H1 (cell line): ENCODE data around the gene SZT2. TPM values are rescaled to one million over a fixed set of nuclear protein-coding genes. Genes with fewer than 3 reads are reported as not detected.

Experiments
- CTCF ChIA-PET: fragments of 300-600 bp; sonication (Branson Sonifier 250); formaldehyde crosslinking; loops from one replicate; lab custom pipeline; 2021; ENCODE audit not compliant: partially characterized antibody; lab: Charles Lee
- POLR2A ChIA-PET: fragments of 300-600 bp; sonication (Branson Sonifier 250); formaldehyde crosslinking; loops from one replicate; lab custom pipeline; 2021; ENCODE audit warnings: inconsistent platforms; ENCODE audit not compliant: partially characterized antibody; lab: Charles Lee
- DNase-seq, 2 experiments: peaks; one replicate each; pipeline versions ENCODE4 v3.0.0 to v3.0.0-alpha.2; 2010 to 2022; ENCODE audit warnings: low spot score in 2 of 2, low read depth in 1 of 2, mixed read lengths in 1 of 2
- FAIRE-seq: peaks from 2 replicates; lab custom pipeline; 2011; peaks lifted over from hg19 to GRCh38; lab: Jason Lieb, UNC
- H2AFZ ChIP-seq: 2 replicates; pipeline ENCODE4 v1.8.1; 2012; ENCODE audit warnings: low read length, inconsistent platforms
- H2AK5ac ChIP-seq: 2 replicates; pipeline ENCODE4 v1.6.1; 2013; ENCODE audit warnings: low read depth, low read length
- H2BK120ac ChIP-seq: replicated peaks from 2 replicates; pipeline ENCODE3; 2013; ENCODE audit warnings: low read depth, low read length, inconsistent platforms
- H2BK12ac ChIP-seq: 2 replicates; pipeline ENCODE4 v1.6.1; 2013; ENCODE audit warnings: low read depth, low read length
- H2BK15ac ChIP-seq: 2 replicates; pipeline ENCODE4 v1.6.1; 2013; ENCODE audit warnings: low read length
- H2BK20ac ChIP-seq: 2 replicates; pipeline ENCODE4 v1.6.1; 2013; ENCODE audit warnings: low read length
- H2BK5ac ChIP-seq: 2 replicates; pipeline ENCODE4 v1.6.1; 2013; ENCODE audit warnings: low read depth, low read length
- H3K14ac ChIP-seq: 2 replicates; pipeline ENCODE4 v1.6.1; 2013; ENCODE audit warnings: inconsistent platforms; ENCODE audit not compliant: insufficient read length
- H3K18ac ChIP-seq: 2 replicates; pipeline ENCODE4 v1.6.1; 2013; ENCODE audit warnings: low read length; ENCODE audit errors: extremely low read depth
- H3K23ac ChIP-seq: 2 replicates; pipeline ENCODE4 v1.6.1; 2013; ENCODE audit warnings: inconsistent platforms; ENCODE audit not compliant: insufficient read length
- H3K23me2 ChIP-seq: 2 replicates; pipeline ENCODE4 v1.6.1; 2013; ENCODE audit warnings: low read depth, low read length
- H3K27ac ChIP-seq: 2 replicates; pipeline ENCODE4 v1.6.1; 2011; ENCODE audit warnings: low read depth, low read length, inconsistent platforms
- H3K27me3 ChIP-seq, 4 experiments: replicated peaks in 1 of 4; 1 replicate in 1 of 4; 2 replicates in 3 of 4; pipeline versions ENCODE4 v1.6.1 to v1.8.1; 2011 to 2013; ENCODE audit warnings: low read length in 3 of 4, mild to moderate bottlenecking in 3 of 4, inconsistent platforms in 2 of 4, mixed read lengths in 2 of 4, moderate library complexity in 1 of 4; ENCODE audit not compliant: control insufficient read depth in 3 of 4, insufficient read depth in 3 of 4; ENCODE audit errors: extremely low read depth in 1 of 4
- H3K36me3 ChIP-seq, 4 experiments: 2 replicates each; pipeline versions ENCODE4 v1.6.1 to v1.8.1; 2011 to 2013; ENCODE audit warnings: mild to moderate bottlenecking in 4 of 4, low read length in 3 of 4, moderate library complexity in 2 of 4, control low read depth in 1 of 4, inconsistent platforms in 1 of 4; ENCODE audit not compliant: insufficient read depth in 4 of 4, control insufficient read depth in 2 of 4
- H3K4ac ChIP-seq: replicated peaks from 2 replicates; pipeline ENCODE3; 2013; ENCODE audit warnings: low read length, low read depth, mixed read lengths, inconsistent platforms; ENCODE audit not compliant: insufficient read length
- H3K4me1 ChIP-seq, 4 experiments: replicated peaks in 1 of 4; 1 replicate in 1 of 4; 2 replicates in 3 of 4; pipeline versions ENCODE4 v1.6.1 to v1.8.1; 2011 to 2013; ENCODE audit warnings: low read length in 3 of 4, inconsistent platforms in 2 of 4, mixed read lengths in 1 of 4; ENCODE audit not compliant: insufficient read depth in 4 of 4, control insufficient read depth in 3 of 4
- H3K4me2 ChIP-seq, 2 experiments: 2 replicates each; pipeline versions ENCODE4 v1.6.1 to v1.8.1; 2011 to 2013; ENCODE audit warnings: low read depth in 2 of 2, low read length in 2 of 2, control low read depth in 1 of 2, inconsistent platforms in 1 of 2, mild to moderate bottlenecking in 1 of 2; ENCODE audit not compliant: insufficient read depth in 1 of 2
- H3K4me3 ChIP-seq, 4 experiments: fragments of 200-600, 300-600 bp in 1 of 4; sonication (generic), shearing (Covaris generic), sonication (Bioruptor Twin) in 1 of 4; 2 replicates each; pipeline versions ENCODE4 v1.5.1 to v1.8.1; 2011 to 2016; ENCODE audit warnings: low read length in 4 of 4, low read depth in 3 of 4, control low read depth in 2 of 4, inconsistent platforms in 2 of 4, mild to moderate bottlenecking in 2 of 4, mixed read lengths in 1 of 4, moderate library complexity in 1 of 4; ENCODE audit not compliant: insufficient read depth in 2 of 4; ENCODE audit errors: extremely low read depth in 1 of 4
- H3K56ac ChIP-seq: replicated peaks from 2 replicates; pipeline ENCODE3; 2013; ENCODE audit warnings: low read depth, mild to moderate bottlenecking, mixed read lengths, low read length, inconsistent platforms; ENCODE audit not compliant: insufficient read length
- H3K79me1 ChIP-seq: 2 replicates; pipeline ENCODE4 v1.6.1; 2013; ENCODE audit warnings: low read depth, low read length, control low read depth
- H3K79me2 ChIP-seq, 2 experiments: 2 replicates each; pipeline versions ENCODE4 v1.6.1 to v1.8.1; 2012 to 2013; ENCODE audit warnings: low read length in 2 of 2, mild to moderate bottlenecking in 2 of 2, inconsistent platforms in 1 of 2; ENCODE audit not compliant: insufficient read depth in 2 of 2, control insufficient read depth in 1 of 2
- H3K9ac ChIP-seq, 4 experiments: replicated peaks in 1 of 4; 1 replicate in 1 of 4; 2 replicates in 3 of 4; pipeline versions ENCODE4 v1.6.1 to v1.8.1; 2011 to 2013; ENCODE audit warnings: low read depth in 3 of 4, low read length in 3 of 4, control low read depth in 2 of 4, mild to moderate bottlenecking in 2 of 4, moderate library complexity in 2 of 4, inconsistent platforms in 1 of 4; ENCODE audit errors: extremely low read depth in 1 of 4
- H3K9me3 ChIP-seq, 2 experiments: 2 replicates each; pipeline versions ENCODE4 v1.6.1 to v1.8.1; 2012 to 2013; ENCODE audit warnings: mild to moderate bottlenecking in 2 of 2, moderate library complexity in 2 of 2, control low read depth in 1 of 2, inconsistent platforms in 1 of 2, low read depth in 1 of 2, low read length in 1 of 2, mixed read lengths in 1 of 2; ENCODE audit not compliant: insufficient read depth in 2 of 2
- H4K20me1 ChIP-seq, 2 experiments: replicated peaks in 1 of 2; 2 replicates each; pipeline versions ENCODE3 to v1.8.1; 2011 to 2013; ENCODE audit warnings: inconsistent platforms in 2 of 2, low read length in 2 of 2, mild to moderate bottlenecking in 1 of 2; ENCODE audit not compliant: insufficient read depth in 2 of 2, control insufficient read depth in 1 of 2
- H4K5ac ChIP-seq: 2 replicates; pipeline ENCODE4 v1.6.1; 2013; ENCODE audit warnings: low read length, low read depth, mixed read lengths, inconsistent platforms; ENCODE audit not compliant: insufficient read length
- H4K8ac ChIP-seq: 2 replicates; pipeline ENCODE4 v1.8.0; 2013; ENCODE audit warnings: mild to moderate bottlenecking, moderate library complexity, low read length, inconsistent platforms; ENCODE audit not compliant: insufficient read depth; ENCODE audit errors: extremely low read depth
- H4K91ac ChIP-seq: replicated peaks from 2 replicates; pipeline ENCODE3; 2013; ENCODE audit warnings: low read length, mixed read lengths, inconsistent platforms; ENCODE audit not compliant: insufficient read length
- CHD2 ChIP-seq: IDR thresholded peaks from 2 replicates; pipeline ENCODE4 v1.6.1; 2012; ENCODE audit warnings: low read length, improper control_type of control experiment
- POLR2AphosphoS5 ChIP-seq: IDR thresholded peaks from 2 replicates; pipeline ENCODE4 v1.6.1; 2011; ENCODE audit warnings: low read depth, low read length
- WGBS, 2 experiments: shearing (Covaris generic) in 1 of 2; methylation state at CpG; one replicate each; pipeline versions ENCODE4 v1.1.6 to v1.1.7; 2013 to 2015; ENCODE audit warnings: low lambda C conversion rate in 2 of 2, mixed read lengths in 2 of 2, inconsistent platforms in 1 of 2, low coverage in 1 of 2, missing lambda C conversion rate in 1 of 2; ENCODE audit not compliant: insufficient replicate concordance in 2 of 2, insufficient coverage in 1 of 2, insufficient read length in 1 of 2; ENCODE audit errors: extremely low coverage in 1 of 2, missing lambda C conversion rate in 1 of 2; 5-methylcytosine and 5-hydroxymethylcytosine counted together
- polyA plus RNA-seq, 7 experiments: library from polyadenylated mRNA; depleted of rRNA in 3 of 7; stranded (reverse) in 5 of 7; unstranded in 2 of 7; fragments of >200 nt in 5 of 7; fragments of 200-250 nt in 2 of 7; gene quantifications; 1 replicate in 5 of 7; 2 replicates in 1 of 7; 4 replicates in 1 of 7; pipeline versions ENCODE4 v1.2.1 to v1.2.3, GENCODE V29; 2011 to 2013; ENCODE audit warnings: missing spikeins in 2 of 7, mixed read lengths in 2 of 7
- total RNA-seq: library from RNA; stranded (reverse); fragmentation: NEBNext Ultra II Directional; extraction: Animal tissue kit (Norgen Biotek cat#: 25700); gene quantifications from 2 replicates; pipeline ENCODE4 v1.2.1, GENCODE V29; 2021

SZT2 gene
- total and polyA plus RNA-seq, 2 of the 8 experiments (the other 6 are each of a cell fraction or from before 2014, with no cell fraction given), result 4.7 to 12.9 TPM

GRCh38 chr1:43363283-43363934 lies 26.3 kb upstream of the SZT2 start:
- Histone ChIP-seq H2BK5ac (no peak overlapping the region; the same call in 1 of the 2 replicates), H4K8ac (no peak overlapping the region), H3K9me3 (no peaks in the 10 kb centered on the region), H2AK5ac (no peak overlapping the region), H4K20me1 (peaks cover 10 to 21% of the 10 kb centered on the region in 2 experiments), H3K18ac (no peak overlapping the region), H3K56ac (no peak overlapping the region), H2AFZ (no peak overlapping the region), H2BK20ac (no peak overlapping the region), H3K23me2 (peaks cover 16% of the 10 kb centered on the region), H3K27ac (no peak overlapping the region), H3K23ac (no peak overlapping the region), H2BK15ac (no peak overlapping the region), H2BK12ac (no peak overlapping the region), H3K79me2 (peaks cover 10 to 27% of the 10 kb centered on the region in 2 experiments), H2BK120ac (no peak overlapping the region), H3K79me1 (peaks cover 19% of the 10 kb centered on the region), H3K9ac (no peak overlapping the region), H3K27me3 (no peaks in the 10 kb centered on the region), H3K4me3 (no peak overlapping the region), H3K14ac (no peak overlapping the region), H3K4me1 (peaks cover 7 to 30% (median 18%) of the 10 kb centered on the region in 4 experiments), H4K5ac (no peak overlapping the region), H3K4me2 (no peak overlapping the region), H3K36me3 (peaks cover 21 to 58% (median 35%) of the 10 kb centered on the region in 4 experiments), H3K4ac (no peak overlapping the region), H4K91ac (no peak overlapping the region)
- FAIRE-seq (no peak), DNase-seq (no peak)
- TF ChIP-seq CHD2 (no peak), POLR2AphosphoS5 (peak; percentile 45)
- ChIA-PET POLR2A (interaction anchor here (0.6 to 2.6 kb wide), 6 partner anchors 10 to 218 kb away, joined by 3 to 14 read pairs (median 3); no protein-coding TSS in a partner anchor), CTCF (interaction anchor here (0.6 to 1.3 kb wide), 5 partner anchors 14 to 137 kb away, joined by 3 to 5 read pairs (median 3); no protein-coding TSS in a partner anchor)
- 87% methylated on average over 9 of the region's 9 CpGs; no CpG with 5 or more reads in 1 of the 2 experiments for whole genome bisulfite sequencing, 2 experiments
